ENCODE results near the gene HOXA3.

Gene HOXA3

GRCh38 chr7:27128776-27129728 is 23.3 kb downstream of the HOXA3 start:
- DNase-seq (ENCODE audit: low spot score): no peak

- no peak for DNase-seq (ENCODE audit: low spot score)
These were observed 24.3 kb downstream of the HOXA3 start for GRCh38 chr7:27128034-27128433.

- DNase-seq (ENCODE audit: low spot score): no peak
These were observed 25.6 kb downstream of the HOXA3 start for GRCh38 chr7:27126596-27127327.

GRCh38 chr7:27125986-27126394 is 26.4 kb downstream of the HOXA3 start:
- DNase-seq (ENCODE audit: low spot score): no peak

- peak; percentile 22 for DNase-seq (ENCODE audit: low spot score)
These were observed 27.3 kb downstream of the HOXA3 start for GRCh38 chr7:27124902-27125689.

GRCh38 chr7:27124096-27124901 is 28.1 kb downstream of the HOXA3 start:
- DNase-seq (ENCODE audit: low spot score): no peak

GRCh38 chr7:27123477-27124053 is 28.8 kb downstream of the HOXA3 start:
- DNase-seq (ENCODE audit: low spot score): no peak

GRCh38 chr7:27123007-27123476 is 29.3 kb downstream of the HOXA3 start:
- DNase-seq (ENCODE audit: low spot score): no peak

GRCh38 chr7:27122077-27122910 is 30.1 kb downstream of the HOXA3 start:
- peak; percentile 23 for DNase-seq (ENCODE audit: low spot score)

GRCh38 chr7:27121684-27122076 is 30.7 kb downstream of the HOXA3 start:
- no peak for DNase-seq (ENCODE audit: low spot score)

- no peak for DNase-seq (ENCODE audit: low spot score)
These were observed 32.9 kb downstream of the HOXA3 start for GRCh38 chr7:27119412-27119911.

GRCh38 chr7:27118580-27118979 is 33.8 kb downstream of the HOXA3 start:
- DNase-seq (ENCODE audit: low spot score): no peak

- no peak for DNase-seq (ENCODE audit: low spot score)
These were observed 34.4 kb downstream of the HOXA3 start for GRCh38 chr7:27117887-27118491.

- no peak for DNase-seq (ENCODE audit: low spot score)
These were observed 35.2 kb downstream of the HOXA3 start for GRCh38 chr7:27116962-27117886.

GRCh38 chr7:27116031-27116961 is 36.1 kb downstream of the HOXA3 start:
- DNase-seq (ENCODE audit: low spot score): no peak

GRCh38 chr7:27115221-27116026 is 37.0 kb downstream of the HOXA3 start:
- DNase-seq (ENCODE audit: low spot score): no peak

Measured in D341Med (cell line).